Activated CD8-positive, alpha-beta memory T cell treated with anti-CD3 and anti-CD28 coated beads for 1 hour (primary cell): Measurements from ENCODE around the gene FKBP8.

Source experiments
- DNase-seq, 2 donors: peaks; one replicate each; pipeline ENCODE4 v3.0.0-alpha.2; 2020; ENCODE audit warnings: low read depth in 1 of 2; ENCODE audit errors: extremely low read depth in 1 of 2

The FKBP8 gene

DNA sequence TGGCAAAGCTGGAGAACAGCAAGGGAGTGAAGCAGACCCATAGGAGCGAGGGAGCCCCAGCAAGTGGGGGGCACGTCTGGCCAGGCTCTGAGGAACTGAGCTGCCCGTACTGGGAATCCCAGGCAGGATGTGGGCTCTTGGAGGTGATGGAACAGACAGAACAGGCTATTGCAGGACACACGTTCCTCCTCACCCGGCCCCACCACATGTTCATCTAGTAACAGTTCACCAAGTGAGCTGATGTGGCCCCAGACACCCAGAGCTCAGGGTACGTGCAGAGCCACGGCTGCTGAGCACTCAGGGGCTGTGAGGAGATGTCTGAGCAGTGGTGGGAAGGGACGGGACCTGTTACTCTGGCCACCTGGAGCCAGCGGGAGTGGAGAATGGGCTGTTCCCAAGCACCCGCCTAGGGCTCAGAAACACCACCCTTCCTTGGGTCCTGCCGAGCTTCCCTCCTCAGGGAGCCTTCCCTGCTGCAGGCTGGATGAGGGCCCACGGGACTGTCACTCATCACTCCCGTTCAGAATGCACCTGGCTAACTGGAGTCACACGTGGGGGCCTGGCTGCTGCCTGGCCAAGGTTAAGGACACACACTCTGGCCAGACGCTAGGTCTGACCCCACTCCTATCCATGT, 39.9 kb downstream of the FKBP8 start:
- DNase-seq = no peak

GRCh38 chr19:18502638-18503294, 40.6 kb downstream of the FKBP8 start:
- no peak for DNase-seq

- no peak for DNase-seq
These were observed 41.1 kb downstream of the FKBP8 start for GRCh38 chr19:18502246-18502637.

GRCh38 chr19:18501832-18502231, 41.5 kb downstream of the FKBP8 start:
- DNase-seq = no peak

- DNase-seq = no peak
These were observed 42.0 kb downstream of the FKBP8 start for GRCh38 chr19:18501351-18501750.

DNA sequence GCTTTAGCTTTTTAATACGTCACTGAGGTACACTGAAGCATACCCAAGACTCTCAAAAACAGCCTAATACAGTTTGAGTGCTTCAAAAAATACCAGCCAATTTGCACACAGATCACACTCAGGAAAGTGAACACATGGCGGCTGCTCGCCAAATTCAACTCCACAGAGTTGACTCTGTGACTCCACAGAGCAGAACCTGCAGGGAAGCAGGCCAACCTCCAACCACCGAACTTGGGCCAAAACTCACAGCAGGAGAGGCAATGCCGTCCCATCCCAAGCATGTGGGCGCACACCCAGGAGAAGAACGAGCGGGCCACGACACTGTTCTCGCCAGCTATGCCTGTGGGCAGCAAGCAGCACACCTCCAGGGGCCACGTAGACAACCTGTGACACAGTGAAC, 42.6 kb downstream of the FKBP8 start:
- no peak for DNase-seq

DNA sequence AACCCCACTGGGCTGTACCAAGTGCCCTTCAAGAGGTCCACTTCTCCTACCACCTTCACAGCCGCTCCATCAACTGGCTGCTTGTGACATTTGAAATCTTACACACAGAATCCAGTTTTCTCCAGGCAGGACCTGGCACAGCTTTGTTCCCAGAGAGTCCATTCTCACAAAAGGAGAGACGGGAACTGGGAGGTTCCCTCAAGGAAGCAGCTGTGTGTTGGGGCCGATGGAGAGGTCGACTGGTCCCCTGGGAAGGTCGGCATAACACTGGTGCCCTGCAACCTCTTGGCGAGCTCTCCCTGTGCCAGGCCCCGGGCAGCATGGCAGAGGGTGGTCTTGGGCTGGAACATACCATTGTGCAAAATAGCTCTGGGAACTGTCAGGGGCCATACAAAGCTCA, 43.0 kb downstream of the FKBP8 start:
- no peak for DNase-seq

DNA sequence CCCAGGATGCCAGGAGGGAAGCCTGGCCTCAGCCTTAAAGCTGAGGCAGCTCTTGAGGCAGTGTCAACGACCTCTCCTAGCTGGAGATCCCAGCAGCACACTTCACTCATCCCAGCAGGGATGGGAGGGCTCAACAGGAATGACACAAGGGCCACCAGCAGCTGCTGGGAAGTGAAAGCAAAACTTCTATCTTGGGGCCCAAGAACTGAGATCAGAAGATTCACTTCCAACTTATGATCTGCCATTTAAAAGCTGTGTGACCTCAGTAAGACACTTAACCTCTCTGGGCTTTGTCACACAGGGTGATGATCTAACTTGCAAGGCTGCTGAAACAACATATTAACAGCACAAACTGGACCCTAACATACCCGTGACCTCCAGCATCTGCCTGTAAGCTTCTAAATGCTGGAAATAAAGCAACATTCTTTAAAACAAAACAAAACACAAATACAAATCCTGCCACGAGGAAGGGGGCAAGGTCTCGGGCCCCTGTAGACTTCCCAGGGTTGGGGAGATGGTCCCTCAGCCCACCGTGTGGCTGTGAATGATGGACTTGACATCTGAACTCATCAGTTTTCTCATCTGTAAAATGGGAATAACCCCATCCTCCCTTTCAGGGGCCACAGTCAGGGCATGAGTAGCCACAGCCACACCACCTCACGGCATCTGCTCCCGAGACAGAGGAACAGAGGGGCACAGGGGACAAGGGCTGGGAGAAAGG, 44.2 kb downstream of the FKBP8 start:
- DNase-seq = no peak

DNA sequence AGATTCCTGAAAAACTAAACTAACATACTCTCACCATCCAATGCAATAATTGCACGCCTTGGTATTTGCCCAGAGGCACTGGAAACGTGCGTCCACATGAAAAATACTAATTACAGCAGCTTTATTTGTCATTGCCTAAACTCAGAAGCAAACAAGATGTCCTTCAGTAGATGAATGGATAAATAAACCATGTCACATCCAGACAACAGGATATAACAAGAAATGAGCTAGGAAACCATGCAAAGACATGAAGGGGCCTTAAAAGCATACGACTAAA, 46.5 kb downstream of the FKBP8 start:
- no peak for DNase-seq

- DNase-seq = peak; percentile 32 to 33
These were observed 47.0 kb downstream of the FKBP8 start for GRCh38 chr19:18496167-18496979.

DNA sequence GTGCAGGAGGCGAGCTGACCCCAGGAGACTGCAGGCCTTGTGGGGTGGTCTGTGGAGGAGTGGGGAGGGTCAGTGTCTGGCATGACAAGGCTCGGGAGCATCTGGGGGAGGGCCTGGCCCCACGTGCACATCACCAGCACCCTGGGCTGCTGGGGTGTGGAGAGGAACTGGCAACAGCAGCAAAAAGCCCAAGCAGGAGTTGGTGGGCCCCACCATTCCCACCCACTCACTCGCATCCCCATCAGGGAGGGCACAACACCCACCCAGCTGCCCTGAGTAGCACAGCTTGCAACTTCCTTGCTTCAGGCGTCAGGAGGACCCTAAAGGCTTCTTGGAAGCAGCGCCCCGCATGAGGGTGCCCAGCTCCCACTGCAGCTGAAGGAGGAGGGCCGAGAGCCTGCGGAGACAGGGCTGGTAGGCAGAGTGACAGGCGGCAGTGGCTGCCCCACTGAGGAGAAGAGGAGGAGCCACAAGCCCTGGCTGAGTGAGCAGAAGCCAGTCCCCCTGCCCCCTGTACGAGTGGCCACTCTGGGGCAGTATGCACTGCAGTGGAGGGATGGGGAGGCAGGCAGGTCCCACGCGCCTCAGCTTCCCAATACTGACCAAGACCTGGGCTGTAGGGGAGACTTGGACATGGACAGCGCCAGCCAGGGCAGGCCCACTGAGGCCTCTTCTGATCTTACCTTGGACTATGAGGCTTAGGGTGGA, 48.0 kb downstream of the FKBP8 start:
- DNase-seq = no peak

- DNase-seq = no peak
These were observed 49.1 kb downstream of the FKBP8 start for GRCh38 chr19:18494267-18494607.

- DNase-seq = no peak
These were observed 49.7 kb downstream of the FKBP8 start for GRCh38 chr19:18493440-18494266.

- DNase-seq = no peak
These were observed 51.1 kb downstream of the FKBP8 start for GRCh38 chr19:18491995-18492953.

DNA sequence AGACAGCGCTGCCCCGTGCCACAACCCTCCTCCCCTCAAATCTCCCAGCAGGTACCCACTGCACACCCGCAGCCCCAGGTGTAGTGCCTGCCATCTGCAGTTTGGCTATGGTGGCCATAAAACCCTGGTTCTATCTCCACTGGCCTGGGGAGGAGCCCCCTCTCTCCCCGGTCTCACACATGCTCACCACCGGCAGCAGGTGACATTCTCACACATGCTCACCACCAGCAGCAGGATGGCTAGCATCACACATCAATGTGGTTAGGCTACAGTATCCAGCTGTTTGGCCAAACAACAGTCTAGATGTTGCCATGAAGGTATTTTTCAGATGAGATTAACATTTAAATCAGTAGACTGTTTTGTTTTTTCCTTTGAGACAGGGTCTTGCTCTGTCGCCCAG, 52.6 kb downstream of the FKBP8 start:
- no peak for DNase-seq

DNA sequence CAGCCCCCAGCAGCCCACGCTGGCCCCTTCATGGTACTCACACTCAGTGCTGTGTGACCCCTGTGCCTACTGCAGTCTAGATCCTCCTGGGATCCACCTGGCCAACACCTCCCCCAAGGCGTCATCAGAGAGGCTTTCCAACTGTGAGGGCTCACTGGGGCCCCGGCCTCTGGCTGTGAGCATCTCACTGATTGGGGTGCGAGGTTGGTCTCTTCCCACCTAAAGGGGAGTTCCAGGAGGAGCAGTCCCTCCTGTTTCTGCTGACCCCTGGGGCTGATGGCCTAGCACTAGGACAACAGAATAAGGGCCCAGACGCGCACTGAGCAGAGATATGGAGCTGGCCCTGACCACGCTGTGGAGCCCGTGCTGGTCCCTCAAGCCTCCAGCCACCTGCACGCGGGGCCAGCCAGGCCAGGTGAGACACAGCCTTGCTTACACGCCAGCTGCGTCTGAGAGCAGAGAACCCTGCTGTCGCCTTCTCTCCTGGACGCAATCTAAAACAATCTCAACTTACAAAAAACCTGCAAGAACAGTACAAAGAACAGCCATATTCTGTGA, 53.7 kb downstream of the FKBP8 start:
- DNase-seq = no peak

- no peak for DNase-seq
These were observed 54.3 kb downstream of the FKBP8 start for GRCh38 chr19:18488838-18489626.

DNA sequence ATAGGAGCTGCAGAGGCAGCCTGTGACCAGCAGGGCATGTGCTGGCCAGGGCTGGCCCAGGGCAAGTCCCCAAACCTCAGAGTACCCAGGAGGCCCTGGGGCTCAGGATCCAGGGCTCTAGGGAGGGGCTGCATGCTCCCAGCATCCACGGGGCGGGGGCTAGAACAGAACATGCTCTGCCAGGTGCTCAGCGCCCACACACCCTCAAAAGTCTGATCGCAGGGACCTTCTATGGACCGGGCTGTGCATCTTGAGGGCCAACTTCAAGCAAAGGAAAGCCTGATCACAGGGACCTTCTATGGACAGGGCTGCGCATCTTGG, 55.0 kb downstream of the FKBP8 start:
- no peak for DNase-seq
